GM12864 (cell line): Measurements from ENCODE around the gene PPP1R3F.
"Not testable (repeated sequence)": the region's sequence is repeated elsewhere in the genome, so short reads cannot be mapped to it uniquely, and the experiment has no call there.

ENCODE experiments used
- DNase-seq: peaks from one replicate; pipeline ENCODE4 v3.0.0-alpha.2; 2011; ENCODE audit warnings: low read depth
- H3K4me3 ChIP-seq: 2 replicates; pipeline ENCODE4 v1.5.1; 2011; ENCODE audit warnings: mild to moderate bottlenecking, low read depth, low read length, control low read depth
- TF ChIP-seq, protein P1 (sequence below): IDR thresholded peaks from 2 replicates; pipeline ENCODE4 v1.5.1; 2011; ENCODE audit warnings: low read depth, mild to moderate bottlenecking, moderate library complexity, low read length, control low read depth, inconsistent platforms; ENCODE audit errors: missing control alignments

PPP1R3F gene

DNA sequence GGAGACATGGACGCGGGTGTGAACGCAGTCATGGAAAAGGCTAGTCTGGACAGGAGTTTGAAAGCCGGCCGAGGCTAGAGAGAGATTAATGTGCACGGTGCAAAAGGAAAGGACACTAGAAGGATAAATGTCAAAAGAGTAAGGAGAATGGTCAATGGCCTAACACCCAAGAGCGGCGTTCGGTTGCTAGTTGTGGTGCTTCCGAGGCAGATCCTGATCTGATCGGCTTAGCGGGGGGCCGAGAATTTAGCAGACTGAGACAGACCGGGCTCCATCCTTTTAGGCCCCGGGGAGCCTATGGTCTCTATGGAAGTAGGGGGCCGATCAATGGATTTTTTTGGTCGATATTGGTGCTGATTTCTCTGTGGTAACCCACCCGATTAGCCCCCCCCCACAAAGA lies 40.8 kb downstream of the PPP1R3F start:
- DNase-seq: no peak
- TF ChIP-seq, protein P1, sequence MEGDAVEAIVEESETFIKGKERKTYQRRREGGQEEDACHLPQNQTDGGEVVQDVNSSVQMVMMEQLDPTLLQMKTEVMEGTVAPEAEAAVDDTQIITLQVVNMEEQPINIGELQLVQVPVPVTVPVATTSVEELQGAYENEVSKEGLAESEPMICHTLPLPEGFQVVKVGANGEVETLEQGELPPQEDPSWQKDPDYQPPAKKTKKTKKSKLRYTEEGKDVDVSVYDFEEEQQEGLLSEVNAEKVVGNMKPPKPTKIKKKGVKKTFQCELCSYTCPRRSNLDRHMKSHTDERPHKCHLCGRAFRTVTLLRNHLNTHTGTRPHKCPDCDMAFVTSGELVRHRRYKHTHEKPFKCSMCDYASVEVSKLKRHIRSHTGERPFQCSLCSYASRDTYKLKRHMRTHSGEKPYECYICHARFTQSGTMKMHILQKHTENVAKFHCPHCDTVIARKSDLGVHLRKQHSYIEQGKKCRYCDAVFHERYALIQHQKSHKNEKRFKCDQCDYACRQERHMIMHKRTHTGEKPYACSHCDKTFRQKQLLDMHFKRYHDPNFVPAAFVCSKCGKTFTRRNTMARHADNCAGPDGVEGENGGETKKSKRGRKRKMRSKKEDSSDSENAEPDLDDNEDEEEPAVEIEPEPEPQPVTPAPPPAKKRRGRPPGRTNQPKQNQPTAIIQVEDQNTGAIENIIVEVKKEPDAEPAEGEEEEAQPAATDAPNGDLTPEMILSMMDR: no peak
- H3K4me3 ChIP-seq: no peak overlapping the region

DNA sequence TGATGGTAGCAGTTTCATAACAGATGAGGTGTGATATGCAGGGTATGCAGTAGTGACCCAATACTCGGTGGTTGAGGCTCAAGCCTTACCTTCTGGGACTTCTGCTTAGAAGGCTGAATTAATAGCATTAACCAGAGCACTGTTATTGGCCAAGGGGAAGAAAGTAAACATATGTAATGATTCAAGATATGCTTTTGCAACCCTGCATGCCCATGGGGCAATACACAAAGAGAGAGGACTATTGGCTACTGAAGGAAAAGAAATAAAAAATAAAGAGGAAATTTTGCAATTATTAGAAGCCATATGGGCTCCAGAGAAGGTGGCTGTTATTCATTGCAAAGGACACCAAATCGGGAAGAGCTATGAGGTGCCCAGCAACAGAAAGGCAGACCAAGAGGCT lies 42.6 kb downstream of the PPP1R3F start:
- H3K4me3 ChIP-seq: no peak overlapping the region
- TF ChIP-seq, protein P1: no peak
- DNase-seq: no peak

DNA sequence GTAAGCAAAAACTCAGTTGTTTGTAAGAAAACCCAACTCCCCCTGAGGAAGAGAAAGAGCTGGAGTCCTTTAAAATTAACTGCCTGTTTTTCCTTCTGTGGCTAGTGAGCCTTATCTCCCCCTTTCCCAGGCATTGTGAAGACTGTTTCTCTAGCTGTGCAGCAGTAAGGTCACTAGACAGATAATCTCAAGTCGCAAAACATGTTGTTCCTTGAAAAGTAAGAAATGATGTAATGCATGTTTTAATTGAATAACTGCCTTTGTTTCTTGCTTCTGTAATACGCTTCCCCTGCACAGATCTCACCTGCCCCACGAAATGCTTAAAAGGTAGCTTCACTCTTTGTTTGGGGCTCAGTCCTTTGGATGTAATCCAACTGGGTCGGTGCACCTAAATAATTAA lies 46.5 kb downstream of the PPP1R3F start:
- no peak overlapping the region for H3K4me3 ChIP-seq
- TF ChIP-seq, protein P1: no peak
- DNase-seq: no peak

DNA sequence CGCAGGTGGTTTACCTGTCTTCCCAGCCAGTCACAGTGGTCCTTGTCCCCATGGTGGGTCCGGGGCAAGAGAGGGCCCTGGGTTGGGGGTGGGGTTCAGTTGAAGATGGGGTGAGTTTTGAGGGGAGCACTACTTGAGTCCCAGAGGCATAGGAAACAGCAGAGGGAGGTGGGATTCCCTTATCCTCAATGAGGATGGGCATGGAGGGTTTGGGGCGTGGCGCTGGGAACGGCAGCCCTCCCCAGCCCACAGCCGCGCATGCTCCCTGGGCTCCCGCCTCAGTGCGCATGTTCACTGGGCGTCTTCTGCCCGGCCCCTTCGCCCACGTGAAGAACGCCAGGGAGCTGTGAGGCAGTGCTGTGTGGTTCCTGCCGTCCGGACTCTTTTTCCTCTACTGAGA lies 52.1 kb downstream of the PPP1R3F start, which contains the start of gene GAGE12J:
Gene GAGE12J (plus strand): TSS at position 301 of the 400 bp plus-strand sequence. CDS start 1,157 bp downstream, outside the sequence.
- not testable (repeated sequence) for DNase-seq, H3K4me3 ChIP-seq

DNA sequence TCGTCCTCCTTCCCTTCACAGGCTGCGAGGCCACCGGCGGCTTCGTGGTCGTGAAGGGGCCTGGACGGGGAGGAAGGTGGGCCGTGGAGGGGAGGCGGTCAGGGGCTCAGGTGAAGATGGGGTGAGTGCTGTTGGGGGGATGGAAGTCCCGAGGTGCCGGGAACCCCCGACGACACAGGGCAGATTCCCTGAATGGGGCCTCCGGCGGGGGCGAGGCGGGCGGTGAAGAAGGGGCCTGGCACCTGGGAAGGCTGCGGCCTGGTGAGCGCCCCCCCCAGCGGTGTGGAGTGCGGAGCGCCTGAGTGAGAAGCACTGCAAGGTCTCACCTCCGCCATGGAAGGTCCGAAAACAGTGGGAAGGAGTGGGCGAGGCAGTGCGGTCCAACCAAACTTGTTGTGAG lies 52.7 kb downstream of the PPP1R3F start:
- not testable (repeated sequence) for H3K4me3 ChIP-seq, DNase-seq

DNA sequence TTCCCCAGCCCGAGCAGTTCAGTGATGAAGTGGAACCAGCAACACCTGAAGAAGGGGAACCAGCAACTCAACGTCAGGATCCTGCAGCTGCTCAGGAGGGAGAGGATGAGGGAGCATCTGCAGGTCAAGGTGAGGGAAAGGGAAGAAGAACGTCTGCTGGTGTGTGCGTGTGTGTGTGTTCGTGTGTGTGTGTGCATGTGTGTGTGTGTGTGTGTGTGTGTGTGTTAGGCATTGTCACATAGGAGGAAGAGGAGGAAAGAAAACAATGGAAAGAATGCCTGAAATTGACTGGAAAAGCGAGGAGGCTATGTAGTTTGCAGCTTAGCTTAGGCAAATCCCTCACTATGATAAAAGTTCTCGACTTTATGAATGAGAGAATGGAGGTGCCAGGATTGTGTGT lies 54.1 kb downstream of the PPP1R3F start:
- H3K4me3 ChIP-seq, DNase-seq: not testable (repeated sequence)

DNA sequence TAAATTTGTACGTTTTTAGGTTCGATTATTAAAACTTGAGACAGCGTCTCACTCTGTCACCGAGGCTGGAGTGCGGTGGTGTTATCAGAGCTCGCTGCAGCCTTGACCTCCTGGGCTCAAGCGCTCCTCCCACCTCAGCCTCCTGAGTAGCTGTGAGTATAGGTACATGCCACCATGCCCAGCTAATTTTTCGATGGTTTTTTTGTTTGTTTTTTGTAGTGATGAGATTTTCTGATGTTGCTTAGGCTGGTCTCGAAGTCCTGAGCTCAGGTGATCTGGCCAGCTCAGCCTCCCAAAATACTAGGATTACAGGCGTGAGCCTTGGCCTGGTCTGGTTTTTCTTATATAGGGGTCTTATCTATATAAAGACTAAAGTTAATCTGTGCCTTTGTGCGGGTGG lies 60.8 kb downstream of the PPP1R3F start:
- DNase-seq, H3K4me3 ChIP-seq: not testable (repeated sequence)

DNA sequence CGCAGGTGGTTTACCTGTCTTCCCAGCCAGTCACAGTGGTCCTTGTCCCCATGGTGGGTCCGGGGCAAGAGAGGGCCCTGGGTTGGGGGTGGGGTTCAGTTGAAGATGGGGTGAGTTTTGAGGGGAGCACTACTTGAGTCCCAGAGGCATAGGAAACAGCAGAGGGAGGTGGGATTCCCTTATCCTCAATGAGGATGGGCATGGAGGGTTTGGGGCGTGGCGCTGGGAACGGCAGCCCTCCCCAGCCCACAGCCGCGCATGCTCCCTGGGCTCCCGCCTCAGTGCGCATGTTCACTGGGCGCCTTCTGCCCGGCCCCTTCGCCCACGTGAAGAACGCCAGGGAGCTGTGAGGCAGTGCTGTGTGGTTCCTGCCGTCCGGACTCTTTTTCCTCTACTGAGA lies 61.7 kb downstream of the PPP1R3F start, which contains the start of gene GAGE13:
Gene GAGE13 (plus strand): TSS at position 301 of the 400 bp plus-strand sequence. CDS start 1,156 bp downstream, outside the sequence.
- not testable (repeated sequence) for DNase-seq, H3K4me3 ChIP-seq

DNA sequence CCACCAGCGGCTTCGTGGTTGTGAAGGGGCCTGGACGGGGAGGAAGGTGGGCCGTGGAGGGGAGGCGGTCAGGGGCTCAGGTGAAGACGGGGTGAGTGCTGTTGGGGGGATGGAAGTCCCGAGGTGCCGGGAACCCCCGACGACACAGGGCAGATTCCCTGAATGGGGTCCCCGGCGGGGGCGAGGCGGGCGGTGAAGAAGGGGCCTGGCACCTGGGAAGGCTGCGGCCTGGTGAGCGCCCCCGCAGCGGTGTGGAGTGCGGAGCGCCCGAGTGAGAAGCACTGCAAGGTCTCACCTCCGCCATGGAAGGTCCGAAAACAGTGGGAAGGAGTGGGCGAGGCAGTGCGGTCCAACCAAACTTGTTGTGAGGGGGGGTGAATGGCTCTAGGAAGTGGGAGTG lies 62.2 kb downstream of the PPP1R3F start:
- not testable (repeated sequence) for DNase-seq, H3K4me3 ChIP-seq
